NCI-H1417 (cell line): ENCODE results near the gene CDC14C.
A peak's percentile ranks its signal among the peaks of the same experiment; 100 is the strongest.
"Not testable (repeated sequence)": the region's sequence is repeated elsewhere in the genome, so short reads cannot be mapped to it uniquely, and the experiment has no call there.

Experiments used
- DNase-seq, 3 experiments: peaks; one replicate each; lab custom pipeline; 2025; lab: John Stamatoyannopoulos, UW

Gene CDC14C

GRCh38 chr7:48924433-48924832 lies at the start of gene CDC14C:
Gene CDC14C, plus strand, starts transcription at chr7:48924547. Its CDS starts 126 bp downstream, at chr7:48924673.
- no peak for DNase-seq

- DNase-seq, result peak in 2 of 3 experiments; percentile 61 to 79
Measured at GRCh38 chr7:48875045-48875916, 49.1 kb upstream of the CDC14C start.

- DNase-seq, result no peak
Measured at GRCh38 chr7:48876087-48876486, 48.3 kb upstream of the CDC14C start.

GRCh38 chr7:48880851-48881250 lies 43.5 kb upstream of the CDC14C start:
- DNase-seq, result no peak

GRCh38 chr7:48887500-48887899 lies 36.8 kb upstream of the CDC14C start:
- DNase-seq, result no peak

- no peak for DNase-seq
Measured at GRCh38 chr7:48894574-48894973, 29.8 kb upstream of the CDC14C start.

GRCh38 chr7:48899932-48900331 lies 24.4 kb upstream of the CDC14C start:
- DNase-seq, result no peak

GRCh38 chr7:48901966-48902365 lies 22.4 kb upstream of the CDC14C start:
- peak in 1 of 3 experiments; percentile 15 for DNase-seq

GRCh38 chr7:48904975-48905374 lies 19.4 kb upstream of the CDC14C start:
- no peak for DNase-seq

- not testable (repeated sequence) for DNase-seq
Measured at GRCh38 chr7:48905686-48906085, 18.7 kb upstream of the CDC14C start.

GRCh38 chr7:48909887-48910286 lies 14.5 kb upstream of the CDC14C start:
- not testable (repeated sequence) for DNase-seq

GRCh38 chr7:48931481-48931880 lies 7.1 kb downstream of the CDC14C start:
- no peak for DNase-seq

GRCh38 chr7:48932126-48932910 lies 8.0 kb downstream of the CDC14C start:
- DNase-seq, result no peak

GRCh38 chr7:48933549-48934085 lies 9.3 kb downstream of the CDC14C start:
- peak in 1 of 3 experiments; percentile 36 for DNase-seq

- no peak for DNase-seq
Measured at GRCh38 chr7:48938539-48939295, 14.4 kb downstream of the CDC14C start.

GRCh38 chr7:48943279-48943990 lies 19.1 kb downstream of the CDC14C start:
- no peak for DNase-seq

- DNase-seq, result no peak
Measured at GRCh38 chr7:48955916-48956315, 31.6 kb downstream of the CDC14C start.

GRCh38 chr7:48959676-48960075 lies 35.3 kb downstream of the CDC14C start:
- DNase-seq, result peak in 1 of 3 experiments; percentile 33

GRCh38 chr7:48962821-48963505 lies 38.6 kb downstream of the CDC14C start:
- DNase-seq, result no peak

GRCh38 chr7:48964074-48964473 lies 39.7 kb downstream of the CDC14C start:
- DNase-seq, result no peak

GRCh38 chr7:48971173-48971572 lies 46.8 kb downstream of the CDC14C start:
- DNase-seq, result peak in 1 of 3 experiments; percentile 24
